GM18519 (cell line): ENCODE measurements around the gene CUL4A.
"Not testable (repeated sequence)": the region's sequence is repeated elsewhere in the genome, so short reads cannot be mapped to it uniquely, and the experiment has no call there.

ENCODE experiments used
- ATAC-seq: cut with Tn5 transposase; IDR thresholded peaks from one replicate; pipeline ENCODE4 v1.9.1; 2021; ENCODE audit warnings: mild to moderate bottlenecking, moderate library complexity; ENCODE audit not compliant: unreplicated experiment, low FRiP score

CUL4A gene

GRCh38 chr13:113209336-113209758, at the start of gene CUL4A:
TSS of gene CUL4A (plus strand) at chr13:113209613. CDS start at chr13:113209628, 15 bp downstream.
- peak; percentile 4 for ATAC-seq

- no peak for ATAC-seq
Observed at GRCh38 chr13:113159701-113160100, 49.7 kb upstream of the CUL4A start.

- no peak for ATAC-seq
Observed at GRCh38 chr13:113160983-113161382, 48.4 kb upstream of the CUL4A start.

- ATAC-seq: no peak
Observed at GRCh38 chr13:113161433-113161832, 48.0 kb upstream of the CUL4A start.

- not testable (repeated sequence) for ATAC-seq
Observed at GRCh38 chr13:113161975-113162374, 47.4 kb upstream of the CUL4A start.

- ATAC-seq: no peak
Observed at GRCh38 chr13:113162783-113163685, 46.4 kb upstream of the CUL4A start.

- ATAC-seq: no peak
Observed at GRCh38 chr13:113164492-113164891, 44.9 kb upstream of the CUL4A start.

GRCh38 chr13:113166266-113166665, 43.1 kb upstream of the CUL4A start:
- ATAC-seq: no peak

- ATAC-seq: no peak
Observed at GRCh38 chr13:113166681-113167080, 42.7 kb upstream of the CUL4A start.

- ATAC-seq: no peak
Observed at GRCh38 chr13:113167155-113167554, 42.3 kb upstream of the CUL4A start.

- ATAC-seq: no peak
Observed at GRCh38 chr13:113167575-113167974, 41.8 kb upstream of the CUL4A start.

GRCh38 chr13:113168211-113168610, 41.2 kb upstream of the CUL4A start:
- no peak for ATAC-seq

- ATAC-seq: no peak
Observed at GRCh38 chr13:113169277-113170272, 39.8 kb upstream of the CUL4A start.

- ATAC-seq: no peak
Observed at GRCh38 chr13:113170511-113170910, 38.9 kb upstream of the CUL4A start.

GRCh38 chr13:113171250-113172125, 37.9 kb upstream of the CUL4A start:
- ATAC-seq: no peak

GRCh38 chr13:113172419-113172926, 36.9 kb upstream of the CUL4A start:
- ATAC-seq: no peak

GRCh38 chr13:113176280-113176679, 33.1 kb upstream of the CUL4A start:
- no peak for ATAC-seq

- ATAC-seq: no peak
Observed at GRCh38 chr13:113176822-113177221, 32.6 kb upstream of the CUL4A start.

- no peak for ATAC-seq
Observed at GRCh38 chr13:113178070-113178895, 31.1 kb upstream of the CUL4A start.
